Right lobe of liver (tissue), 6 donors: ENCODE data around the gene PROZ. TPM values are rescaled to one million over a fixed set of nuclear protein-coding genes. Genes with fewer than 3 reads are reported as not detected.

Source experiments
- ATAC-seq, 4 donors: fragments of 200-7000 bp; cut with Tn5 transposase; one replicate each; pipeline ENCODE4 v1.9.1; 2020; ENCODE audit warnings: mild to moderate bottlenecking in 4 of 4, moderate library complexity in 4 of 4
- DNase-seq, 3 donors: peaks; one replicate each; pipeline ENCODE4 v3.0.0-alpha.2; 2020
- H3K27ac ChIP-seq, 3 donors: fragments of 200-600 bp; one replicate each; pipeline ENCODE4 v1.8.0; 2022
- H3K27me3 ChIP-seq, 2 donors: fragments of 200-600 bp; one replicate each; pipeline ENCODE4 v1.8.0; 2022
- H3K36me3 ChIP-seq, 4 donors: fragments of 200-600 bp; sonication (generic) in 1 of 4; one replicate each; pipeline versions ENCODE4 v1.5.1 to v1.8.0; 2017 to 2022; ENCODE audit warnings: control low read depth in 1 of 4
- H3K4me1 ChIP-seq, 4 donors: fragments of 200-600 bp; sonication (generic) in 1 of 4; one replicate each; pipeline versions ENCODE4 v1.5.1 to v1.8.0; 2017 to 2022; ENCODE audit warnings: control low read depth in 1 of 4
- H3K4me3 ChIP-seq, 3 donors: fragments of 200-600 bp; one replicate each; pipeline ENCODE4 v1.8.0; 2022
- H3K9me3 ChIP-seq, 4 donors: fragments of 200-600 bp; sonication (generic) in 1 of 4; one replicate each; pipeline versions ENCODE4 v1.5.1 to v1.8.0; 2017 to 2022; ENCODE audit warnings: control low read depth in 1 of 4
- POLR2A ChIP-seq: fragments of 450-650 bp; IDR thresholded peaks from one replicate; pipeline ENCODE4 v1.6.1; 2017; ENCODE audit warnings: antibody characterized with exemption, mild to moderate bottlenecking
- WGBS: methylation state at CpG from one replicate; pipeline ENCODE4 v1.1.6; 2018; ENCODE audit warnings: low coverage, low lambda C conversion rate; ENCODE audit not compliant: insufficient coverage; ENCODE audit errors: missing lambda C conversion rate; 5-methylcytosine and 5-hydroxymethylcytosine counted together
- intact Hi-C, 2 donors: fragments of 100-400 bp; cut with DNase I; formaldehyde crosslinking; loops; one replicate each; pipeline versions ENCODE4 v1.11.2 to v1.14.1; 2022
- total RNA-seq, 6 experiments: library from RNA; depleted of rRNA in 2 of 6; stranded (reverse); fragments of >200 nt in 2 of 6; fragmentation: NEBNext Ultra II Directional in 3 of 6; extraction: Animal tissue kit (Norgen Biotek cat#: 25700) in 3 of 6; gene quantifications; one replicate each; pipeline versions ENCODE4 v1.1.0 to v1.2.4, GENCODE V29; 2016 to 2023
- TF ChIP-seq, protein P1 (sequence below), 4 donors: fragments of 200-600 bp in 3 of 4; fragments of 450-650 bp in 1 of 4; IDR thresholded peaks; one replicate each; pipeline versions ENCODE4 v1.5.1 to v1.8.0; 2016 to 2022; ENCODE audit warnings: antibody characterized with exemption in 4 of 4, mild to moderate bottlenecking in 2 of 4
- donor health status: DM: no; HTN: yes; CAD: no.
- donor health status: DM: no; HTN: no; CAD: no.
- donor health status: DM: no; HTN: no; CAD: no.
- donor health status: DM: no; HTN: yes; CAD: no.
- donor health status: DM: no; HTN: yes; CAD: no.

The PROZ gene
- total RNA-seq, 6 experiments from 2014 or later, result 11.2 to 71.2 (median 56.9) TPM

DNA sequence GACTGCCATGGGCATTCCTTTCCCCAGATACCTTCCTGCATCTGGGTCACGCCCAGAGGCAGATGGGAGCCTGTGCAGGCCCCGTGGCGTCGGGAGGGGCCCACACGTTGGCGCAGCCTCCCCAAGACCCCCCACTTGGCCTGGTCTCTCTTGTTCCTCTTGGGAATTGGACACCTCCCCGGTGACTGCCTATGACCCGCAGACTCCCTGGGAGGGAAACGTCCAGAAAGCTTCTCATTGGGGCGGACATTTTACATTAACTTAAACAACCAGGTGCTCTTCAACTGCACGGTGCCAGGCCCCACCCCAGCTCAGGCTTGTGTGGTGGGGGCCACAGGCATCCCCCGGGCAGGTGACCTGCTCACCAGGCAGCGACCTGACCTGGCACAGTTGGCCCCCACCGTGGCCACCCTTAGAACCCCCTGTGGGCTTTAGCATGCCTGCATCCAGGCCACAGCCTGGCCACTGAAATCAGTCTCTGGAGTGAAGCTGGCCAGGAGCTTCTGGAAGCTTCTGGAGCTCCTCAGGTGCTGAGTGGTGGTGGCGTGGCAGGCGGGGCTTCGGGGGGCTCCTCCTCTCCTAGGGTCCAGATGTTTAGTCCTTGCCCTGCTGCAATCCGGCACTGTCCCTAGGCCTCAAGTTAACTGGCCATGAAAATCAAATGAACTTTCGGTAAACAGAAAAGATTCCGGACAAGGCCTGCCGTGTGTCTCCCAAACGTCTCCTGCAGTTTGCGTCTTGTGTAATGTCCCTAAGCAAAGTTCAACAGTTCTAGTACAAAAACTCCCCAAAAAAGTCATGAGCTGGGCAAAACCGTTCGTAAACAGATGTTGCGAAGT, 8.5 kb upstream of the PROZ start:
- TF ChIP-seq, protein P1, sequence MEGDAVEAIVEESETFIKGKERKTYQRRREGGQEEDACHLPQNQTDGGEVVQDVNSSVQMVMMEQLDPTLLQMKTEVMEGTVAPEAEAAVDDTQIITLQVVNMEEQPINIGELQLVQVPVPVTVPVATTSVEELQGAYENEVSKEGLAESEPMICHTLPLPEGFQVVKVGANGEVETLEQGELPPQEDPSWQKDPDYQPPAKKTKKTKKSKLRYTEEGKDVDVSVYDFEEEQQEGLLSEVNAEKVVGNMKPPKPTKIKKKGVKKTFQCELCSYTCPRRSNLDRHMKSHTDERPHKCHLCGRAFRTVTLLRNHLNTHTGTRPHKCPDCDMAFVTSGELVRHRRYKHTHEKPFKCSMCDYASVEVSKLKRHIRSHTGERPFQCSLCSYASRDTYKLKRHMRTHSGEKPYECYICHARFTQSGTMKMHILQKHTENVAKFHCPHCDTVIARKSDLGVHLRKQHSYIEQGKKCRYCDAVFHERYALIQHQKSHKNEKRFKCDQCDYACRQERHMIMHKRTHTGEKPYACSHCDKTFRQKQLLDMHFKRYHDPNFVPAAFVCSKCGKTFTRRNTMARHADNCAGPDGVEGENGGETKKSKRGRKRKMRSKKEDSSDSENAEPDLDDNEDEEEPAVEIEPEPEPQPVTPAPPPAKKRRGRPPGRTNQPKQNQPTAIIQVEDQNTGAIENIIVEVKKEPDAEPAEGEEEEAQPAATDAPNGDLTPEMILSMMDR (IDR thresholded peaks at IDR 0.05), result no peak
- TF ChIP-seq POLR2A, result no peak
- no peaks in the 10 kb centered on the region for H3K9me3 ChIP-seq
- ATAC-seq (peak; percentile 26 to 51 (median 45)), DNase-seq (peak in 2 of 3 donors; percentile 78 to 88)
- H3K4me3 ChIP-seq, result peak overlapping the region in 1 of 3 donors; percentile 41
- peaks cover 0 to 9% (median 5%) of the 10 kb centered on the region in 4 donors for H3K4me1 ChIP-seq
- peak overlapping the region; percentile 84 to 100 (median 99) for H3K27ac ChIP-seq
- H3K27me3 ChIP-seq, result no peaks in the 10 kb centered on the region
- intact Hi-C loops, result no loop called here
- peaks cover 0 to 4% (median 0%) of the 10 kb centered on the region in 4 donors for H3K36me3 ChIP-seq
- 43% methylated on average over 17 of the region's 26 CpGs for WGBS

DNA sequence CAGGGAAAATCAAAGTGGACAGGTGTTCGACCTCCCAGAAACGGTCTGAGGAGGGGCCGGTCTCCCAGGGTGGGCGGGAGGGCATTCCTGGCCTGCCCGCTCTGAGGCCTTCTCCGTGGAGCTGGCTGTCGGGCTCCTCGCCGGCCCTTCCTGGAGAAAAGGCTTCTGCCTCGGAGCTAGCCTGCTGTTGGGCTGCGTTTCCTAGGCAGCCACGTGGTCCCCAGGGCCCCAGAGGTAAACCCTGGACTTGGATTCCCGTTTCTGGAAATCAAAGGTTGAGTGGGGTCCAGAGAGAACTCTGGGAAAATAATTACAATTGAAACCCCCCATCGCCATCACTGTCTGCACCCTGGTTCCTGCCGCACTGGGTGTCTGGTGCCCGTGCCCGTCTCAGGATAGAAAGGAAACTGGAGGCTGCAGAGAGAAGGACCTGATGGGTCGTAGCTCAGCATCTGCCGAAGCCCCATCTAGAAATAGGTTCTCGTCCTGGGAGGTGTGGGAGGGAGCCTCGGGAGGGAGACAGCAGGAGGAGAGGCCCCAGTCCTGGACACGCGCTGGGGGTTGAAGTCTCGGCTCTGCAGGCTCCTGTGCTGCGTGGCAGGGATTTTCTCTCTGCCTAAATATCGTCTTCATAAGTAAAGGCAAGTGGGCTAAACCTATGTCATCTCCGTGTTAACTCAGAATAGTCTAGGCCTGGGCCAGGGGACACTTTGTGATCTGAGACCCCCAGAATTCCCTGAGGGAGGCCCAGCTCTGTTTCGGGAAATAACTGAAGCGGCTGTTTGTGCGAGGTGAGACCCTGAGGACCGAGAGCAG, 7.7 kb upstream of the PROZ start:
- WGBS, result 72% methylated on average over 9 of the region's 31 CpGs
- peaks cover 0 to 13% (median 5%) of the 10 kb centered on the region in 4 donors for H3K4me1 ChIP-seq
- no peak for TF ChIP-seq POLR2A
- TF ChIP-seq, protein P1 (IDR thresholded peaks at IDR 0.05), result no peak
- H3K4me3 ChIP-seq, result peak overlapping the region in 2 of 3 donors; percentile 31 to 41
- no peaks in the 10 kb centered on the region for H3K9me3 ChIP-seq
- DNase-seq (no peak), ATAC-seq (peak in 1 of 4 donors; percentile 25)
- intact Hi-C loops, result no loop called here
- no peaks in the 10 kb centered on the region for H3K27me3 ChIP-seq
- H3K36me3 ChIP-seq, result no peaks in the 10 kb centered on the region
- H3K27ac ChIP-seq, result peak overlapping the region; percentile 84 to 100 (median 99)

DNA sequence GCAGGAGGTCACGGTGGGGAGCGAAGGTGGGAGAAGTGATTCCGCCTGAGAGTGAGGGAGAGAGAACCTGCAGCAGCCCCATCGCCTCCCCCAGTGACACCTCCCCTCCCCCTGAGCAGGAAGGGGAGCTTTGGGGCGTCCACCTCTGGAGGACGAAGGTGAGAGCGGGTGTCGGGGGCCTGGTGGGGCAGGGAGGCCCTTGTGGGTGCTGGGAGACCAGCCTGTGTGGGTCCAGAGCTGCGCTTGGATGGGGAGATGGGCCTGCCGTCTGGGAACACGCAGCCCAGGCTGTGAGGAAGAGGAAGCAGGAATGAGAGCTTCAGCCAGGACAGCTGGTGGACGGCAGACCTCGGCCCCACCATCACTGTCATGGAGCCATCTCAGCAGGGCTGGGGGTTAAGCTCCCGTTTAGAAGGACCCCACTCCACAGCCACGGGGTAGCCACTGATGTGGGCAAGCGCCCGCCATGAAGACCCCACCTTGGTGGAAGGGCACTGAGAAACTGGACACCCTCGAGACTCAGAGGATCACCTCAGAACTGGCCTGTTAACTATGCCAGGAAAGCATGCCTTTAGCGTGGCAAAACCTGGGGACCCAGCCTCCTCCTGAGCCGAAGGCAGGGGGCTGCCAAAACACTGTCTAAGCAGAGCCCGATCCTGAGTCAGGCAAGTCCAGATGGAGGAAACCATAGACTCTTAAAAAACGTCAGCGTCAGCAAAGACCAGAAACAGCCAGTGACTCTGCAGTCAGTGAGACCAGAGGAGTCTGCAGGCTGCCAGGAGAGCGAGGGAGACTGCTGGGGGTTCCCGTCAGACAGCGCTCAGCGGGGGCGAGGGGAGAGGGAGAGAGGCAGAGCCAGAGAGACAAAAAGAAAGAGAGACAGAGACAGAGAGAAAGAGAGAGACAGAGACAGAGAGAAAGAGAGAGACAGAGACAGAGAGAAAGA, 6.4 kb upstream of the PROZ start:
- no peaks in the 10 kb centered on the region for H3K9me3 ChIP-seq
- 27% methylated on average over 18 of the region's 28 CpGs for WGBS
- H3K27me3 ChIP-seq, result no peaks in the 10 kb centered on the region
- ATAC-seq (peak; percentile 7 to 28 (median 16)), DNase-seq (peak in 1 of 3 donors; percentile 60)
- peak overlapping the region; percentile 88 to 100 (median 99) for H3K27ac ChIP-seq
- intact Hi-C loops, result no loop called here
- H3K4me3 ChIP-seq, result peak overlapping the region; percentile 50 to 61 (median 58)
- H3K4me1 ChIP-seq, result peaks cover 0 to 19% (median 5%) of the 10 kb centered on the region in 4 donors
- H3K36me3 ChIP-seq, result no peaks in the 10 kb centered on the region
- no peak for TF ChIP-seq POLR2A
- TF ChIP-seq, protein P1 (IDR thresholded peaks at IDR 0.05), result no peak

DNA sequence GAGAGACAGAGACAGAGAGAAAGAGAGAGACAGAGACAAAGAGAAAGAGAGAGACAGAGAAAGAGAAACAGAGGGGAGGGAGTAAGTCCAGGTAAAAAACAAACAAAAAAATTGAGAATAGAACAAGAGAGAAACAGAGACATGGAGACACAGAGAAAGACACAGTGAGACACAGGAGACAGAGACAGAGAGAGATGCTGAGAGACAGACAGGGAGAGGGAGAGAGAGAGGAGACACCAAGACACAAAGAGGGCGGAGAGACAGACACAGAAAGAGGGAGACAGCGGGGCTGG, 5.8 kb upstream of the PROZ start:
- Histone ChIP-seq H3K27me3 (no peaks in the 10 kb centered on the region), H3K9me3 (no peaks in the 10 kb centered on the region), H3K4me3 (peak overlapping the region; percentile 50 to 61 (median 58)), H3K27ac (peak overlapping the region; percentile 88 to 100 (median 99)), H3K36me3 (no peaks in the 10 kb centered on the region), H3K4me1 (peaks cover 0 to 19% (median 5%) of the 10 kb centered on the region in 4 donors)
- intact Hi-C loops, result no loop called here
- DNase-seq, result no peak
- peak in 3 of 4 donors; percentile 43 to 64 (median 56) for ATAC-seq
- TF ChIP-seq POLR2A, result no peak
- TF ChIP-seq, protein P1 (IDR thresholded peaks at IDR 0.05), result no peak
- WGBS, result no CpG with 5 or more reads among the region's 2 CpGs
